ENCODE results near the gene POM121L2.

GRCh38 chr6:27312950-27313271 is 838 bp upstream of the POM121L2 start:
- no peak for TF ChIP-seq JUNB (IDR thresholded peaks at IDR 0.05)
- TF ChIP-seq, protein P1, sequence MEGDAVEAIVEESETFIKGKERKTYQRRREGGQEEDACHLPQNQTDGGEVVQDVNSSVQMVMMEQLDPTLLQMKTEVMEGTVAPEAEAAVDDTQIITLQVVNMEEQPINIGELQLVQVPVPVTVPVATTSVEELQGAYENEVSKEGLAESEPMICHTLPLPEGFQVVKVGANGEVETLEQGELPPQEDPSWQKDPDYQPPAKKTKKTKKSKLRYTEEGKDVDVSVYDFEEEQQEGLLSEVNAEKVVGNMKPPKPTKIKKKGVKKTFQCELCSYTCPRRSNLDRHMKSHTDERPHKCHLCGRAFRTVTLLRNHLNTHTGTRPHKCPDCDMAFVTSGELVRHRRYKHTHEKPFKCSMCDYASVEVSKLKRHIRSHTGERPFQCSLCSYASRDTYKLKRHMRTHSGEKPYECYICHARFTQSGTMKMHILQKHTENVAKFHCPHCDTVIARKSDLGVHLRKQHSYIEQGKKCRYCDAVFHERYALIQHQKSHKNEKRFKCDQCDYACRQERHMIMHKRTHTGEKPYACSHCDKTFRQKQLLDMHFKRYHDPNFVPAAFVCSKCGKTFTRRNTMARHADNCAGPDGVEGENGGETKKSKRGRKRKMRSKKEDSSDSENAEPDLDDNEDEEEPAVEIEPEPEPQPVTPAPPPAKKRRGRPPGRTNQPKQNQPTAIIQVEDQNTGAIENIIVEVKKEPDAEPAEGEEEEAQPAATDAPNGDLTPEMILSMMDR (IDR thresholded peaks at IDR 0.05 in 2 of 3, conservative IDR thresholded peaks at IDR 0.05 in 1 of 3; ENCODE audit: control insufficient read depth in 2 of 3, extremely low read depth in 1 of 3, insufficient read depth in 1 of 3, low read depth in 3 of 3, low read length in 3 of 3) = no peak
- TF ChIP-seq SIX5 (IDR thresholded peaks at IDR 0.05; ENCODE audit: low read depth, low read length, severe bottlenecking) = no peak
- TF ChIP-seq POLR2A (IDR thresholded peaks at IDR 0.05; ENCODE audit: low read depth, low read length) = no peak
- TF ChIP-seq PAX5 (IDR thresholded peaks at IDR 0.05; ENCODE audit: borderline replicate concordance, low read depth, low read length) = no peak
- TF ChIP-seq FOS (IDR thresholded peaks at IDR 0.05; ENCODE audit: borderline replicate concordance, extremely low read depth, insufficient read length) = no peak
- TF ChIP-seq CHD2 (IDR thresholded peaks at IDR 0.05; ENCODE audit: borderline replicate concordance, low read depth, low read length) = no peak

Data from GM12878 (cell line).